SKM-1 (cell line): ENCODE data around the gene ZNF883.
"Not testable (repeated sequence)": the region's sequence is repeated elsewhere in the genome, so short reads cannot be mapped to it uniquely, and the experiment has no call there.

Source experiments
- DNase-seq: peaks from one replicate; lab custom pipeline; 2025; ENCODE audit not compliant: unreplicated experiment; lab: John Stamatoyannopoulos, UW

The ZNF883 gene

GRCh38 chr9:113011911-113012381 is at the start of gene ZNF883:
ZNF883 (minus strand) TSS chr9:113012192.
- no peak for DNase-seq

GRCh38 chr9:113061072-113061850 is 49.3 kb upstream of the ZNF883 start:
- DNase-seq, result not testable (repeated sequence)

GRCh38 chr9:113059581-113060284 is 47.7 kb upstream of the ZNF883 start:
- not testable (repeated sequence) for DNase-seq

GRCh38 chr9:113057193-113057592 is 45.2 kb upstream of the ZNF883 start:
- DNase-seq, result no peak

GRCh38 chr9:113056191-113057106 is 44.5 kb upstream of the ZNF883 start, which contains the start of gene ZFP37:
ZFP37 (minus strand) TSS chr9:113056724; CDS start chr9:113056688, 36 bp downstream.
- DNase-seq, result no peak

GRCh38 chr9:113042884-113043657 is 31.1 kb upstream of the ZNF883 start:
- no peak for DNase-seq

GRCh38 chr9:113026200-113026599 is 14.2 kb upstream of the ZNF883 start:
- DNase-seq, result no peak

GRCh38 chr9:113018247-113018646 is 6.3 kb upstream of the ZNF883 start:
- no peak for DNase-seq

GRCh38 chr9:113012492-113012891 is 500 bp upstream of the ZNF883 start:
- no peak for DNase-seq

GRCh38 chr9:113005777-113006176 is 6.2 kb downstream of the ZNF883 start:
- no peak for DNase-seq

- no peak for DNase-seq
Measured at GRCh38 chr9:112997236-112997941, 14.6 kb downstream of the ZNF883 start.

- DNase-seq, result no peak
Measured at GRCh38 chr9:112971415-112971814, 40.6 kb downstream of the ZNF883 start.

GRCh38 chr9:112970939-112971338 is 41.1 kb downstream of the ZNF883 start:
- no peak for DNase-seq

GRCh38 chr9:112969730-112970129 is 42.3 kb downstream of the ZNF883 start:
- no peak for DNase-seq

- no peak for DNase-seq
Measured at GRCh38 chr9:112955550-112955949, 56.4 kb downstream of the ZNF883 start.

GRCh38 chr9:112945620-112946208 is 66.3 kb downstream of the ZNF883 start:
- no peak for DNase-seq

- no peak for DNase-seq
Measured at GRCh38 chr9:112939418-112939817, 72.6 kb downstream of the ZNF883 start.

- no peak for DNase-seq
Measured at GRCh38 chr9:112933696-112934095, 78.3 kb downstream of the ZNF883 start.

- DNase-seq, result no peak
Measured at GRCh38 chr9:112925058-112925641, 86.8 kb downstream of the ZNF883 start.
